ENCODE data around the gene ANKRD28.

The ANKRD28 gene

GRCh38 chr3:15645740-15646501 lies 151.9 kb downstream of the ANKRD28 start:
- Histone ChIP-seq H3K36me3 (ENCODE audit: control insufficient read depth, insufficient read depth, low read length) (no peaks in the 10 kb centered on the region), H3K4me3 (ENCODE audit: insufficient read depth, low read depth, low read length) (no peak overlapping the region), H3K27ac (ENCODE audit: insufficient read depth, low read depth, low read length, poor library complexity, severe bottlenecking) (no peak overlapping the region), H3K4me1 (ENCODE audit: control insufficient read depth, insufficient read depth, low read length) (no peaks in the 10 kb centered on the region), H3K27me3 (ENCODE audit: control insufficient read depth, insufficient read depth, low read length, poor library complexity, severe bottlenecking) (no peaks in the 10 kb centered on the region), H3K9me3 (ENCODE audit: control insufficient read depth, low read length) (no peaks in the 10 kb centered on the region)
- WGBS, 2 experiments, result 92% methylated on average over 17 to 18 of the region's 18 CpGs

GRCh38 chr3:15645246-15645645 lies 152.5 kb downstream of the ANKRD28 start:
- Histone ChIP-seq H3K4me3 (ENCODE audit: insufficient read depth, low read depth, low read length) (no peak overlapping the region), H3K27me3 (ENCODE audit: control insufficient read depth, insufficient read depth, low read length, poor library complexity, severe bottlenecking) (no peaks in the 10 kb centered on the region), H3K36me3 (ENCODE audit: control insufficient read depth, insufficient read depth, low read length) (no peaks in the 10 kb centered on the region), H3K4me1 (ENCODE audit: control insufficient read depth, insufficient read depth, low read length) (no peaks in the 10 kb centered on the region), H3K27ac (ENCODE audit: insufficient read depth, low read depth, low read length, poor library complexity, severe bottlenecking) (no peak overlapping the region), H3K9me3 (ENCODE audit: control insufficient read depth, low read length) (no peaks in the 10 kb centered on the region)
- WGBS, 2 experiments, result 92 to 95% methylated on average over 6 of the region's 6 CpGs

- no peak overlapping the region for H3K27ac ChIP-seq (ENCODE audit: insufficient read depth, low read depth, low read length, poor library complexity, severe bottlenecking)
- H3K36me3 ChIP-seq (ENCODE audit: control insufficient read depth, insufficient read depth, low read length), result no peaks in the 10 kb centered on the region
- no peaks in the 10 kb centered on the region for H3K27me3 ChIP-seq (ENCODE audit: control insufficient read depth, insufficient read depth, low read length, poor library complexity, severe bottlenecking)
- no peaks in the 10 kb centered on the region for H3K4me1 ChIP-seq (ENCODE audit: control insufficient read depth, insufficient read depth, low read length)
- WGBS, 2 experiments, result 86 to 95% methylated on average over 1 of the region's 1 CpG
- H3K4me3 ChIP-seq (ENCODE audit: insufficient read depth, low read depth, low read length), result no peak overlapping the region
- no peaks in the 10 kb centered on the region for H3K9me3 ChIP-seq (ENCODE audit: control insufficient read depth, low read length)
These were observed 158.9 kb downstream of the ANKRD28 start for GRCh38 chr3:15638891-15639262.

- H3K9me3 ChIP-seq (ENCODE audit: control insufficient read depth, low read length), result no peaks in the 10 kb centered on the region
- H3K36me3 ChIP-seq (ENCODE audit: control insufficient read depth, insufficient read depth, low read length), result no peaks in the 10 kb centered on the region
- no peaks in the 10 kb centered on the region for H3K27me3 ChIP-seq (ENCODE audit: control insufficient read depth, insufficient read depth, low read length, poor library complexity, severe bottlenecking)
- WGBS, 2 experiments, result 95 to 96% methylated on average over 6 of the region's 6 CpGs
- H3K4me1 ChIP-seq (ENCODE audit: control insufficient read depth, insufficient read depth, low read length), result no peaks in the 10 kb centered on the region
- H3K4me3 ChIP-seq (ENCODE audit: insufficient read depth, low read depth, low read length), result no peak overlapping the region
- no peak overlapping the region for H3K27ac ChIP-seq (ENCODE audit: insufficient read depth, low read depth, low read length, poor library complexity, severe bottlenecking)
These were observed 159.4 kb downstream of the ANKRD28 start for GRCh38 chr3:15638193-15638890.

- H3K4me1 ChIP-seq (ENCODE audit: control insufficient read depth, insufficient read depth, low read length), result no peaks in the 10 kb centered on the region
- 92 to 97% methylated on average over 7 of the region's 7 CpGs for WGBS, 2 experiments
- no peaks in the 10 kb centered on the region for H3K9me3 ChIP-seq (ENCODE audit: control insufficient read depth, low read length)
- no peaks in the 10 kb centered on the region for H3K27me3 ChIP-seq (ENCODE audit: control insufficient read depth, insufficient read depth, low read length, poor library complexity, severe bottlenecking)
- H3K36me3 ChIP-seq (ENCODE audit: control insufficient read depth, insufficient read depth, low read length), result no peaks in the 10 kb centered on the region
- no peak overlapping the region for H3K27ac ChIP-seq (ENCODE audit: insufficient read depth, low read depth, low read length, poor library complexity, severe bottlenecking)
- H3K4me3 ChIP-seq (ENCODE audit: insufficient read depth, low read depth, low read length), result no peak overlapping the region
These were observed 160.4 kb downstream of the ANKRD28 start for GRCh38 chr3:15637131-15637951.

GRCh38 chr3:15636028-15636709 lies 161.6 kb downstream of the ANKRD28 start:
- H3K36me3 ChIP-seq (ENCODE audit: control insufficient read depth, insufficient read depth, low read length), result no peaks in the 10 kb centered on the region
- H3K9me3 ChIP-seq (ENCODE audit: control insufficient read depth, low read length), result no peaks in the 10 kb centered on the region
- H3K27me3 ChIP-seq (ENCODE audit: control insufficient read depth, insufficient read depth, low read length, poor library complexity, severe bottlenecking), result no peaks in the 10 kb centered on the region
- WGBS, 2 experiments, result 90 to 93% methylated on average over 14 of the region's 14 CpGs
- H3K27ac ChIP-seq (ENCODE audit: insufficient read depth, low read depth, low read length, poor library complexity, severe bottlenecking), result no peak overlapping the region
- no peak overlapping the region for H3K4me3 ChIP-seq (ENCODE audit: insufficient read depth, low read depth, low read length)
- no peaks in the 10 kb centered on the region for H3K4me1 ChIP-seq (ENCODE audit: control insufficient read depth, insufficient read depth, low read length)

GRCh38 chr3:15635121-15635661 lies 162.6 kb downstream of the ANKRD28 start:
- Histone ChIP-seq H3K27me3 (ENCODE audit: control insufficient read depth, insufficient read depth, low read length, poor library complexity, severe bottlenecking) (no peaks in the 10 kb centered on the region), H3K4me1 (ENCODE audit: control insufficient read depth, insufficient read depth, low read length) (no peaks in the 10 kb centered on the region), H3K36me3 (ENCODE audit: control insufficient read depth, insufficient read depth, low read length) (no peaks in the 10 kb centered on the region), H3K27ac (ENCODE audit: insufficient read depth, low read depth, low read length, poor library complexity, severe bottlenecking) (no peak overlapping the region), H3K4me3 (ENCODE audit: insufficient read depth, low read depth, low read length) (no peak overlapping the region), H3K9me3 (ENCODE audit: control insufficient read depth, low read length) (no peaks in the 10 kb centered on the region)
- WGBS, 2 experiments, result 94 to 96% methylated on average over 13 of the region's 13 CpGs

- H3K4me3 ChIP-seq (ENCODE audit: insufficient read depth, low read depth, low read length), result no peak overlapping the region
These were observed 163.1 kb downstream of the ANKRD28 start for GRCh38 chr3:15634671-15635070.

GRCh38 chr3:15633766-15634598 lies 163.8 kb downstream of the ANKRD28 start:
- H3K4me3 ChIP-seq (ENCODE audit: insufficient read depth, low read depth, low read length), result no peak overlapping the region
- no peaks in the 10 kb centered on the region for H3K36me3 ChIP-seq (ENCODE audit: control insufficient read depth, insufficient read depth, low read length)
- no peaks in the 10 kb centered on the region for H3K4me1 ChIP-seq (ENCODE audit: control insufficient read depth, insufficient read depth, low read length)
- WGBS, 2 experiments, result 90 to 97% methylated on average over 3 of the region's 4 CpGs
- H3K27me3 ChIP-seq (ENCODE audit: control insufficient read depth, insufficient read depth, low read length, poor library complexity, severe bottlenecking), result no peaks in the 10 kb centered on the region
- H3K9me3 ChIP-seq (ENCODE audit: control insufficient read depth, low read length), result no peaks in the 10 kb centered on the region
- no peak overlapping the region for H3K27ac ChIP-seq (ENCODE audit: insufficient read depth, low read depth, low read length, poor library complexity, severe bottlenecking)

More at GRCh38 chr3:15634671-15635070, 163.1 kb downstream of the ANKRD28 start:
- Histone ChIP-seq H3K9me3 (ENCODE audit: control insufficient read depth, low read length) (no peaks in the 10 kb centered on the region), H3K36me3 (ENCODE audit: control insufficient read depth, insufficient read depth, low read length) (no peaks in the 10 kb centered on the region), H3K27ac (ENCODE audit: insufficient read depth, low read depth, low read length, poor library complexity, severe bottlenecking) (no peak overlapping the region), H3K4me1 (ENCODE audit: control insufficient read depth, insufficient read depth, low read length) (no peaks in the 10 kb centered on the region), H3K27me3 (ENCODE audit: control insufficient read depth, insufficient read depth, low read length, poor library complexity, severe bottlenecking) (no peaks in the 10 kb centered on the region)
- WGBS, 2 experiments, result 88 to 93% methylated on average over 2 of the region's 2 CpGs

Data from ectodermal cell (in vitro differentiated cells).